OCI-LY3 (cell line): Measurements from ENCODE around the gene SERPINB12.

Experiments used
- EZH2phosphoT487 ChIP-seq: fragments of 200-600 bp; shearing (Covaris generic); IDR thresholded peaks from 2 replicates; pipeline ENCODE4 v1.6.1; 2018; ENCODE audit warnings: antibody characterized with exemption, mixed run types, low read depth
- TF ChIP-seq, protein P1 (sequence below): fragments of 200-600, 300-600 bp; sonication (generic); IDR thresholded peaks from 2 replicates; pipeline ENCODE4 v1.5.1; 2014; ENCODE audit warnings: antibody characterized with exemption, low read length, low read depth

DNA sequence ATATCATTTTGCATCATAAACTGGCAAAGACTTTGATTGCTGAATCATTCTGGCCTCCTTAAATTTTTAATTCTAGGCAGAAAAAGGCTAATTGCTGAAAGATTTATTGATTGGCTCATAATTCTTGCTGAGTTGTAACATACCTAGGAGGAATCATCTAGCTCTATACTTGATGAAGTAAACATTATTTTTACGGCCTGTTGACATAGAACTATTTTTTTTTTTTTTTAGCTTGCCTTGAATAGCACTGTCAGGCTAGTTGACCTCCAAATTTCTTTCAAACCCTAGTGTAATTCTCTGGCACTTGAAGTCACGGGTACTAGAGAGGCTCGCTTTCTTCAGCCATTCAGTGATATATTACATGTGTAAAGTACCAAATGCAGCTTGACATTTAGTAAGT is 2.8 kb downstream of the SERPINB12 start:
- TF ChIP-seq, protein P1, sequence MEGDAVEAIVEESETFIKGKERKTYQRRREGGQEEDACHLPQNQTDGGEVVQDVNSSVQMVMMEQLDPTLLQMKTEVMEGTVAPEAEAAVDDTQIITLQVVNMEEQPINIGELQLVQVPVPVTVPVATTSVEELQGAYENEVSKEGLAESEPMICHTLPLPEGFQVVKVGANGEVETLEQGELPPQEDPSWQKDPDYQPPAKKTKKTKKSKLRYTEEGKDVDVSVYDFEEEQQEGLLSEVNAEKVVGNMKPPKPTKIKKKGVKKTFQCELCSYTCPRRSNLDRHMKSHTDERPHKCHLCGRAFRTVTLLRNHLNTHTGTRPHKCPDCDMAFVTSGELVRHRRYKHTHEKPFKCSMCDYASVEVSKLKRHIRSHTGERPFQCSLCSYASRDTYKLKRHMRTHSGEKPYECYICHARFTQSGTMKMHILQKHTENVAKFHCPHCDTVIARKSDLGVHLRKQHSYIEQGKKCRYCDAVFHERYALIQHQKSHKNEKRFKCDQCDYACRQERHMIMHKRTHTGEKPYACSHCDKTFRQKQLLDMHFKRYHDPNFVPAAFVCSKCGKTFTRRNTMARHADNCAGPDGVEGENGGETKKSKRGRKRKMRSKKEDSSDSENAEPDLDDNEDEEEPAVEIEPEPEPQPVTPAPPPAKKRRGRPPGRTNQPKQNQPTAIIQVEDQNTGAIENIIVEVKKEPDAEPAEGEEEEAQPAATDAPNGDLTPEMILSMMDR, result no peak
- no peak for TF ChIP-seq EZH2phosphoT487
